ENCODE measurements around the gene DYNLRB1. TPM values are rescaled to one million over a fixed set of nuclear protein-coding genes. Genes with fewer than 3 reads are reported as not detected.

Gene DYNLRB1
- polyA plus RNA-seq, 3 donors: 139 to 166 (median 148) TPM

DNA sequence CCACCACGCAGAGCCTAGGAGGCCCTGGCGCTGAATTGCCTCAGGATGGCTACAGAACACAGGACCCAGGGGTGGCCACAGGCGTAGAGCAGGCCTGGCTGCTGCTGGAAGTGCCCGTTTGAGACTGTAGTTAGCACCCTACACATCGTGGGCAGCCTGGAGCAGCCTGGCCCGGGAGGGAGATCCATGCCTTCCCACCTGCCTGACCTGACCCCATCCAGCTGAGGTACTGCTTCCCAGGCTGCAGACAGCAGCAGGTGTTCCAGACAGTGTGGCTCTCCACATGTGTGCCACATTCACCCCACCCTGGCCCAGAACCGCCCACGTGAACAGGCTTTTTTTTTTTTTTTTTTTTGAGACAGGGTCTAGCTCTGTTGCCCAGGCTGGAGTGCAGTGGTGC lies 21.4 kb downstream of the DYNLRB1 start:
- Mint-ChIP-seq H3K4me1 (no peaks in the 10 kb centered on the region), H3K27me3 (ENCODE audit: low read depth in 3 of 3) (no peaks in the 10 kb centered on the region), H3K36me3 (peaks cover 68 to 86% of the 10 kb centered on the region in 2 donors), H3K9me3 (no peaks in the 10 kb centered on the region), H3K4me3 (no peak overlapping the region), H3K27ac (peak overlapping the region in 2 of 7 donors; percentile 18 to 21)
- no peaks in the 10 kb centered on the region for H3K9me3 ChIP-seq (replicated peaks in 1 of 2; ENCODE audit: control insufficient read depth in 1 of 2, insufficient read depth in 1 of 2, low read length in 2 of 2)
- H3K27ac ChIP-seq (ENCODE audit: low read depth in 1 of 2, low read length in 2 of 2): no peak overlapping the region
- H3K4me1 ChIP-seq (ENCODE audit: control insufficient read depth in 1 of 2, insufficient read depth in 2 of 2, low read length in 2 of 2): no peaks in the 10 kb centered on the region
- peaks cover 28% of the 10 kb centered on the region for H4K20me1 ChIP-seq (ENCODE audit: insufficient read depth, low read length)
- H3K4me2 ChIP-seq (replicated peaks; ENCODE audit: extremely low read depth, low read length, poor library complexity, severe bottlenecking): no peak overlapping the region
- H3K36me3 ChIP-seq (replicated peaks in 1 of 2; ENCODE audit: control insufficient read depth in 1 of 2, insufficient read depth in 2 of 2, low read length in 2 of 2): peaks cover 65 to 94% of the 10 kb centered on the region in 2 donors
- 97% methylated on average over 6 of the region's 8 CpGs for WGBS (ENCODE audit: insufficient coverage)
- H3K9ac ChIP-seq (ENCODE audit: insufficient read depth, low read length, poor library complexity, severe bottlenecking): no peak overlapping the region
- H2AFZ ChIP-seq (ENCODE audit: insufficient read depth, low read depth, low read length, poor library complexity, severe bottlenecking): no peak overlapping the region
- H3K79me2 ChIP-seq (ENCODE audit: insufficient read depth, low read length): no peaks in the 10 kb centered on the region
- intact Hi-C loops (cut with micrococcal nuclease): loop anchor here in 1 of 2 donors (5.0 kb wide), 2 partner anchors 170 to 230 kb away; no protein-coding TSS in a partner anchor
- no peak for DNase-seq
- TF ChIP-seq, protein P1, sequence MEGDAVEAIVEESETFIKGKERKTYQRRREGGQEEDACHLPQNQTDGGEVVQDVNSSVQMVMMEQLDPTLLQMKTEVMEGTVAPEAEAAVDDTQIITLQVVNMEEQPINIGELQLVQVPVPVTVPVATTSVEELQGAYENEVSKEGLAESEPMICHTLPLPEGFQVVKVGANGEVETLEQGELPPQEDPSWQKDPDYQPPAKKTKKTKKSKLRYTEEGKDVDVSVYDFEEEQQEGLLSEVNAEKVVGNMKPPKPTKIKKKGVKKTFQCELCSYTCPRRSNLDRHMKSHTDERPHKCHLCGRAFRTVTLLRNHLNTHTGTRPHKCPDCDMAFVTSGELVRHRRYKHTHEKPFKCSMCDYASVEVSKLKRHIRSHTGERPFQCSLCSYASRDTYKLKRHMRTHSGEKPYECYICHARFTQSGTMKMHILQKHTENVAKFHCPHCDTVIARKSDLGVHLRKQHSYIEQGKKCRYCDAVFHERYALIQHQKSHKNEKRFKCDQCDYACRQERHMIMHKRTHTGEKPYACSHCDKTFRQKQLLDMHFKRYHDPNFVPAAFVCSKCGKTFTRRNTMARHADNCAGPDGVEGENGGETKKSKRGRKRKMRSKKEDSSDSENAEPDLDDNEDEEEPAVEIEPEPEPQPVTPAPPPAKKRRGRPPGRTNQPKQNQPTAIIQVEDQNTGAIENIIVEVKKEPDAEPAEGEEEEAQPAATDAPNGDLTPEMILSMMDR (IDR thresholded peaks at IDR 0.05): no peak
- H3K27me3 ChIP-seq (ENCODE audit: control insufficient read depth in 2 of 2, insufficient read depth in 2 of 2, low read length in 2 of 2): no peaks in the 10 kb centered on the region
- no peak overlapping the region for H3K4me3 ChIP-seq (replicated peaks in 1 of 3; ENCODE audit: low read depth in 2 of 3, low read length in 3 of 3)

GRCh38 chr20:34538671-34539123 lies 22.5 kb downstream of the DYNLRB1 start:
- Histone ChIP-seq H3K4me3 (replicated peaks in 1 of 3; ENCODE audit: low read depth in 2 of 3, low read length in 3 of 3) (no peak overlapping the region), H4K20me1 (ENCODE audit: insufficient read depth, low read length) (peaks cover 22% of the 10 kb centered on the region), H3K4me2 (replicated peaks; ENCODE audit: extremely low read depth, low read length, poor library complexity, severe bottlenecking) (no peak overlapping the region), H3K36me3 (replicated peaks in 1 of 2; ENCODE audit: control insufficient read depth in 1 of 2, insufficient read depth in 2 of 2, low read length in 2 of 2) (peaks cover 58 to 84% of the 10 kb centered on the region in 2 donors), H3K79me2 (ENCODE audit: insufficient read depth, low read length) (no peaks in the 10 kb centered on the region), H2AFZ (ENCODE audit: insufficient read depth, low read depth, low read length, poor library complexity, severe bottlenecking) (no peak overlapping the region), H3K27ac (ENCODE audit: low read depth in 1 of 2, low read length in 2 of 2) (no peak overlapping the region), H3K4me1 (ENCODE audit: control insufficient read depth in 1 of 2, insufficient read depth in 2 of 2, low read length in 2 of 2) (no peaks in the 10 kb centered on the region), H3K9me3 (replicated peaks in 1 of 2; ENCODE audit: control insufficient read depth in 1 of 2, insufficient read depth in 1 of 2, low read length in 2 of 2) (no peaks in the 10 kb centered on the region), H3K27me3 (ENCODE audit: control insufficient read depth in 2 of 2, insufficient read depth in 2 of 2, low read length in 2 of 2) (no peaks in the 10 kb centered on the region), H3K9ac (ENCODE audit: insufficient read depth, low read length, poor library complexity, severe bottlenecking) (no peak overlapping the region)
- Mint-ChIP-seq H3K36me3 (peaks cover 67 to 79% of the 10 kb centered on the region in 2 donors), H3K9me3 (no peaks in the 10 kb centered on the region), H3K4me1 (no peaks in the 10 kb centered on the region), H3K27me3 (ENCODE audit: low read depth in 3 of 3) (no peaks in the 10 kb centered on the region), H3K4me3 (no peak overlapping the region), H3K27ac (peak overlapping the region in 5 of 7 donors; percentile 21 to 67 (median 33))
- WGBS (ENCODE audit: insufficient coverage): 0% methylated on average over 2 of the region's 5 CpGs
- TF ChIP-seq, protein P1 (IDR thresholded peaks at IDR 0.05): peak; percentile 84
- intact Hi-C loops (cut with micrococcal nuclease): loop anchor here in 1 of 2 donors (5.0 kb wide), 2 partner anchors 169 to 229 kb away; no protein-coding TSS in a partner anchor
- DNase-seq: peak in 2 of 3 donors; percentile 37 to 56
